HCT116 (cell line): ENCODE measurements around the gene EEPD1.

ENCODE experiments used
- CBX3 ChIP-seq: IDR thresholded peaks from 2 replicates; pipeline ENCODE4 v1.6.1; 2012; ENCODE audit warnings: low read depth
- CTCF ChIP-seq, 3 experiments: fragments of 200-600 bp in 1 of 3; sonication (generic) in 1 of 3; IDR thresholded peaks in 2 of 3; conservative IDR thresholded peaks in 1 of 3; 2 replicates each; pipeline ENCODE4 v1.5.1; 2012 to 2017; ENCODE audit warnings: low read depth in 2 of 3, low read length in 2 of 3, antibody characterized with exemption in 1 of 3, borderline replicate concordance in 1 of 3, control low read depth in 1 of 3, mild to moderate bottlenecking in 1 of 3, mixed read lengths in 1 of 3, mixed run types in 1 of 3, moderate library complexity in 1 of 3; ENCODE audit not compliant: insufficient read depth in 1 of 3
- ELF1 ChIP-seq: IDR thresholded peaks from 2 replicates; pipeline ENCODE4 v1.6.1; 2012; ENCODE audit warnings: low read depth, borderline replicate concordance
- EZH2 ChIP-seq: fragments of 200-600 bp; sonication (generic); IDR thresholded peaks from 2 replicates; pipeline ENCODE4 v1.6.1; 2017; ENCODE audit warnings: antibody characterized with exemption, mixed run types
- POLR2A ChIP-seq: IDR thresholded peaks from 2 replicates; pipeline ENCODE4 v1.7.0; 2011; ENCODE audit warnings: borderline replicate concordance; ENCODE audit not compliant: insufficient read depth, insufficient read length; ENCODE audit errors: extremely low read depth
- RAD21 ChIP-seq: IDR thresholded peaks from 2 replicates; pipeline ENCODE4 v1.6.1; 2012; ENCODE audit warnings: low read depth, mild to moderate bottlenecking
- REST ChIP-seq: IDR thresholded peaks from 2 replicates; pipeline ENCODE4 v1.6.1; 2012; ENCODE audit warnings: low read depth
- YY1 ChIP-seq: IDR thresholded peaks from 2 replicates; pipeline ENCODE4 v1.6.1; 2011; ENCODE audit warnings: low read length, low read depth, moderate library complexity, mild to moderate bottlenecking; ENCODE audit not compliant: insufficient replicate concordance; ENCODE audit errors: extremely low read depth
- ZFX ChIP-seq: fragments of 450-650 bp; IDR thresholded peaks from 2 replicates; pipeline ENCODE4 v1.6.1; 2017
- ZNF274 ChIP-seq: fragments of 200-500 bp; sonication (Bioruptor generic); IDR thresholded peaks from 2 replicates; pipeline ENCODE4 v1.6.1; 2014; ENCODE audit warnings: mild to moderate bottlenecking, low read depth, low read length, inconsistent platforms

- TF ChIP-seq CTCF (IDR thresholded peaks at IDR 0.05 in 2 of 3, conservative IDR thresholded peaks at IDR 0.05 in 1 of 3; ENCODE audit: borderline replicate concordance in 1 of 3, insufficient read depth in 1 of 3, low read depth in 2 of 3, low read length in 2 of 3) = no peak
- TF ChIP-seq ELF1 = no peak
- TF ChIP-seq REST = no peak
- no peak for TF ChIP-seq POLR2A
- TF ChIP-seq ZFX = no peak
- TF ChIP-seq YY1 = no peak
- no peak for TF ChIP-seq EZH2
- TF ChIP-seq ZNF274 = no peak
- no peak for TF ChIP-seq RAD21
- no peak for TF ChIP-seq CBX3
Observed at GRCh38 chr7:36210291-36210922, 57.4 kb downstream of the EEPD1 start.
